ENCODE measurements around the gene TANGO6.

The TANGO6 gene

DNA sequence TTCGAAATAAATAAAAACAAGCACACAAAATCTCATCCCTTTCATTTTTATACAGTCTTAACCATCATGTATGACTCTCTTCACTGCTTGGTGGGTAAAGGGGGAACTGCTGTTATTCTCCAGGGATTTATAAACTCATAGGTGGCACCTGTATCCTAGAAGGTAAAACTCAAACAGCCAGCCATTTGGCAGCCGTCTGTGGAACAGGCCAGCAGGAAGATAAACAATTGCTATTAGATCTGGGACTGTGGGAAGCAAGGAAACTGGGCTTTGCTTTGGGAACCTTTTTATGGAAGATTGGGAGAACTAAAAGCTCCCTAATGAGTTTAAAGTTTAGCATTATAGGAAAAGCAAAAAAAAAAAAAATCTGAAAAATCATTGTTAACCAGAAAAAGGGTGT is 126.0 kb downstream of the TANGO6 start:
- in situ Hi-C loops (cut with HindIII; ENCODE audit: low sequenced_read_pairs), result no loop called here
- TF ChIP-seq, protein P1, sequence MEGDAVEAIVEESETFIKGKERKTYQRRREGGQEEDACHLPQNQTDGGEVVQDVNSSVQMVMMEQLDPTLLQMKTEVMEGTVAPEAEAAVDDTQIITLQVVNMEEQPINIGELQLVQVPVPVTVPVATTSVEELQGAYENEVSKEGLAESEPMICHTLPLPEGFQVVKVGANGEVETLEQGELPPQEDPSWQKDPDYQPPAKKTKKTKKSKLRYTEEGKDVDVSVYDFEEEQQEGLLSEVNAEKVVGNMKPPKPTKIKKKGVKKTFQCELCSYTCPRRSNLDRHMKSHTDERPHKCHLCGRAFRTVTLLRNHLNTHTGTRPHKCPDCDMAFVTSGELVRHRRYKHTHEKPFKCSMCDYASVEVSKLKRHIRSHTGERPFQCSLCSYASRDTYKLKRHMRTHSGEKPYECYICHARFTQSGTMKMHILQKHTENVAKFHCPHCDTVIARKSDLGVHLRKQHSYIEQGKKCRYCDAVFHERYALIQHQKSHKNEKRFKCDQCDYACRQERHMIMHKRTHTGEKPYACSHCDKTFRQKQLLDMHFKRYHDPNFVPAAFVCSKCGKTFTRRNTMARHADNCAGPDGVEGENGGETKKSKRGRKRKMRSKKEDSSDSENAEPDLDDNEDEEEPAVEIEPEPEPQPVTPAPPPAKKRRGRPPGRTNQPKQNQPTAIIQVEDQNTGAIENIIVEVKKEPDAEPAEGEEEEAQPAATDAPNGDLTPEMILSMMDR (IDR thresholded peaks at IDR 0.05; ENCODE audit: low read depth, low read length, missing control alignments), result no peak
- H3K4me3 ChIP-seq (ENCODE audit: low read depth, low read length), result no peak overlapping the region
- no peak for DNase-seq (ENCODE audit: low read depth)

DNA sequence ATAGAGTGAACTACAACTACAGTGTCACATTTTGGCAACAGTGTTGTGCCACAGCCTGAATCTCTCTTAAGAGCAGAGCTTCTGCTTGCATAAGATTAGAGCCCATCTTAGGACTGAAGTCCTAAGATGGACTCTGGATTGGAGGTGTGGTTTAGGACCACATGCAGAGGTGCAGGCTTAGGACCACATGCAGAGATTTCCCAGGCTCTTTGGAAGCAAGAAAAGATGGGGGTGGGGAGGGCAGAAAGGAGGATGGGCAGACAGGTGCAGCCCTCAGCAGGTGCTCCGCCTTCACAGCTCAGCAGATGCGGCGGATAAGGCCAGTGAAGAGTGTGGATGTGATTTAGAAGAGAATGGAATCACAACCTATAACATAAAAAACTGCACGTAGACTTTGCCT is 128.7 kb downstream of the TANGO6 start:
- no peak for DNase-seq (ENCODE audit: low read depth)
- TF ChIP-seq, protein P1 (IDR thresholded peaks at IDR 0.05; ENCODE audit: low read depth, low read length, missing control alignments), result no peak
- H3K4me3 ChIP-seq (ENCODE audit: low read depth, low read length), result no peak overlapping the region
- in situ Hi-C loops (cut with HindIII; ENCODE audit: low sequenced_read_pairs), result no loop called here

DNA sequence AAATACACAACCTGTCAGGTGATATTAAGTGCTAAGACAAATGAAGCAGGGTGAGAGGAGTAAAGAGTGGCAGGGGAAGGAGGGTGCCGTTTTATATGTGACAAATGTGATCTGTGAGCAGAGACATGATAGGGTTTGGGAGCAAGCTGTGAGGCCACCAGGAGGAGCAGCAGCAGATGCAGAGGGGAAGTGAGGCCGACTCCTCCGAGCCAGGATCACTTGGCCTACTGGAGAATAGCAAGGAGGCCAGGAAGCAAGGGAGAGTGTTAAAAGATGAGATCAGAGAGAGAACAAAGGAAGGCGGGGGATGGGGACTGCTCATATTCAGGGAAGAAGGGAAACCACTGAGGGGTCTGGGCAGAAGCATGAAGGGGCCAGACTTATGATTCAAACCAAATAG is 129.4 kb downstream of the TANGO6 start:
- DNase-seq (ENCODE audit: low read depth), result peak; percentile 55
- TF ChIP-seq, protein P1 (IDR thresholded peaks at IDR 0.05; ENCODE audit: low read depth, low read length, missing control alignments), result peak; percentile 68
- no peak overlapping the region for H3K4me3 ChIP-seq (ENCODE audit: low read depth, low read length)
- in situ Hi-C loops (cut with HindIII; ENCODE audit: low sequenced_read_pairs), result no loop called here

DNA sequence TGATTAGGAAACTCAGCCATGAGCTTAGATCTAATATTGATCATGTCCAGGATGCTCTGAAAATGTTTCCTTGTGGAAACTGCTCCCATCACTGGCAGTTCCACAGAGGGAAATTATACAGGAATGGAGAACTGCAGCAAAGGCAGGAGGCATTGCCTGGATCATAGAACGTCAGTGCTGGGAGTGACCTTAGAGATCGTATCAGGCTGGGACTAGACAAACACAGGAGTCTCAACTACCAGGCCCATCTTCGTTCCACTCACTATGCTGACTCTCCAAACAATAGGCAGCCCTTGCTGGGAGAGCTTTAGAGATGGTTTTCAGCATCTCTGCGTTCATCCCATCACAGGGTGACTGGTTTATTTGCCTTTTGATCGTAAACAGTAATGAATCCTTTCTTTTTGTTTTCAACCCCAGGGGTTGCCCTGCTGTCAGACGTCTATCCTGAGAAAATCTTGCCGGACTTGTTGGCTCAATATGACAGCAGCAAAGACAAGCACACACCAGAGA is 130.3 kb downstream of the TANGO6 start:
- TF ChIP-seq, protein P1 (IDR thresholded peaks at IDR 0.05; ENCODE audit: low read depth, low read length, missing control alignments), result no peak
- H3K4me3 ChIP-seq (ENCODE audit: low read depth, low read length), result no peak overlapping the region
- no peak for DNase-seq (ENCODE audit: low read depth)
- in situ Hi-C loops (cut with HindIII; ENCODE audit: low sequenced_read_pairs), result no loop called here

DNA sequence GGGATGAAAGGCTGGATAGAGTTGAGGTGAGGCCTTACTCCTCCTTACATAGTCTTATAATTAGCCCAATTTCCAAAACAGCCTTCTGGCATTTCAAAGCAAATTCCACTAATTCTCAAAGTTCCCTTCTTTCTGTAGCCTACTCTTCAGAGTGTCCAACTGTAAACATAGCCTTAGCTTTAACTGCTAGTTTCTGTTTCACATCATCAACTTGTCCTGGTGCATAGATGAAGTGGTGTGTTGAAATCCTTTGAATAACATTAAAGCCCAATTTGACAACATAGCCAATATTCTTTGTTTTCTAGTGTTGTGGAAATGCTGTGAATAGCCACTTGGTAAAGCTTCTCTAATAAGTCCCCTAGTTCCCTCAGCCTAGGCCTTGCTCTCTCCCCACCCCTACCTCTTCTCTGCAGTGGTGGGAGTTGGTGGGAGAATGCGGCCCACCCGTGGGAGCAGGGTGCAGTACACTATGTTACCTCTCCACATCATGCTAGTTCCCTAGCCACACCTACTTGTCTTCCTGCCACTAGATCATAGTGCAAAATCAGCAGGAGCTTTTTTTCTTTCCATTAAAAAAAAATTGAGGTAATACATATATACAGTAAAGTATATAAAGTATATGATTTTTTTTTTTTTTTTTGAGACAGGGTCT is 135.1 kb downstream of the TANGO6 start:
- TF ChIP-seq, protein P1 (IDR thresholded peaks at IDR 0.05; ENCODE audit: low read depth, low read length, missing control alignments), result no peak
- H3K4me3 ChIP-seq (ENCODE audit: low read depth, low read length), result no peak overlapping the region
- in situ Hi-C loops (cut with HindIII; ENCODE audit: low sequenced_read_pairs), result no loop called here
- no peak for DNase-seq (ENCODE audit: low read depth)

DNA sequence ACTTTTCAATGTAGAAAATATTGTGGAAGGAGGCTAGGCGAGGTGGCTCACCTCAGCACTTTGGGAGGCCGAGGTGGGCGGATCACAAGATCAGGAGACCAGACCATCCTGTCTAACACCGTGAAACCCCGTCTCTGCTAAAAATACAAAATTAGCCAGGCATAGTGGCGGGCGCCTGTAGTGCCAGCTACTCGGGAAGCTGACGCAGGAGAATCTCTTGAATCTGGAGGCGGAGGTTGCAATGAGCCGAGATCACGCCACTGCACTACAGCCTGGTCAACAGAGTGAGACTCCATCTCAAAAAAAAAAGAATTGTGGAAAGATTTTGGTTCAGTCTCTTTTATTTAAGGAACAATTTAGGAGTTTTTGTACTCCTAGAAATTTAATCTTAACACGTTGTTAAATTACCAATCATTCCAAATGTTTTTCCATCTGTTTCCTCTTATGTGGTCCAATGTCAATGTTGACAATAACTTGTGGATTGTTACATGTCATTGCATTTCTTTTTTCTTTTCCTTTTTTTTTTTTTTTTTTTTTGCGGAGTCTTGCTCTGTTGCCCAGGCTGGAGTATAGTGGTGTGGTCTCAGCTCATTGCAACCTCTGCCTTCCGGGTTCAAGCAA is 137.5 kb downstream of the TANGO6 start:
- no peak for DNase-seq (ENCODE audit: low read depth)
- TF ChIP-seq, protein P1 (IDR thresholded peaks at IDR 0.05; ENCODE audit: low read depth, low read length, missing control alignments), result no peak
- in situ Hi-C loops (cut with HindIII; ENCODE audit: low sequenced_read_pairs), result no loop called here
- no peak overlapping the region for H3K4me3 ChIP-seq (ENCODE audit: low read depth, low read length)
